HG03280 (cell line): ENCODE measurements around the gene NXN.
A peak's percentile ranks its signal among the peaks of the same experiment; 100 is the strongest.

Experiments used
- ATAC-seq: cut with Tn5 transposase; IDR thresholded peaks from one replicate; pipeline ENCODE4 v1.9.1; 2021; ENCODE audit warnings: mild to moderate bottlenecking, moderate library complexity; ENCODE audit not compliant: unreplicated experiment

Gene NXN

DNA sequence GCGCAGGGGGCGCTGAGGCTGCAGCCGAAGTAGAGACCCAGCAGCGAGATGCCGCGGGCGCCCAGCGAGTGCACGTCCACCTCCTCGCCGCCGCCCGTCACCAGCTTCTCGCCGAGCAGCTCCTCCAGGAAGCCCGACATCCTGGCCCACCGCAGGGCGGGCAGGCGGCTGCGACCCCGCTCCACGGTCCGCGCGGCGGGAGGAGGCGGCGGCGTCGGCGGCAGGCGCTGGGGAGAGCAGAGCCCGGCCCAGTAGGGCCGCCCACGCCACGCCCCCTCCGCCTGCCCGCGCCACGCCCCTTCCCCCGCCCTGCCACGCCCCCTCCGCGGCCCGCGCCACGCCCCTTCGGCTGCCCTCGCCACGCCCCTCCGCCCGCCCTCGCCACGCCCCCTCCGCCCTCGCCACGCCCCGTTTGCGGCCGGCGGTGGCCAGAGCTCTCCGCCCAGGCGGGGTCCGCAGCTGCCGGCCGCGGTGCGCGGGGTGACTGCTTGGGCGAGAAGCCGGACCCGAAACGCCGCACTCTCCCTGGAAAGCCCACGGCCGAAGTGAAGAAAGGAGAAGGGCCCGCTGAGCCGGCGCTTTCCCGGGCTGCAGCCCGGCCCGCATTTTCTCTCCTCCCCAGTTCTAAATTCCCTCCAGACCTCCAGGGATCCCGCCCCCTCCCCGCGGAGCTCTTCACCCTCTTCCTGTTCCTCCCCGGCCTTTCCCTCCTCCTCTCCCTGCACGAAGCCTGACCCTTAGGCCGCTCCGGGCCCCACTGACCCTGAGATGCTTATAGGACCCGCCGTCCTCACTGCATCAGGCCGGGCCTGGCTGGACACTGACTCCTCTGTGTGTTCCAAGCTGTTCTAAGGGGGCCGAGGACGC is at the start of gene NXN:
Gene NXN (minus strand): TSS at position 238 of the 867 bp plus-strand sequence.
- ATAC-seq: peak; percentile 67

DNA sequence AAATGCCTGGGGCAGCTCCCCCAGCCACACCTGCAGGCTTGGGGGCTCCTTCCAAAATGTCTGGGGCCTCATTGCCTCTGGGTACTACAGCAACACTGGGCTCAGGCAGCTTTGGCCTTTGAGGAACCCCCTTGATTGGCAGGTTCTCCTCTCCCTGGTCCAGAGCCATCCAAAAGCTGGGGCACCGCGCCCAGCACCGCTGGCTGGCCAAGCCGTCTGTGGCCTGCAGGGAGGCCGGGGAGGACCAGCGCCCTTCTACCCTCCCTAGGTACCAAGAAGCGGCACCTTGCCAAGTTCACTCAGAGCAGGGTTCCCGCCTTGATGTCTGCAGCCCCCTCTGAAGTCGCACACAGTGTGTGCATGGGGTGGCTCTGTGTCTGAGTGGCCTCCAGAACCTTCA is 47.5 kb upstream of the NXN start:
- no peak for ATAC-seq

DNA sequence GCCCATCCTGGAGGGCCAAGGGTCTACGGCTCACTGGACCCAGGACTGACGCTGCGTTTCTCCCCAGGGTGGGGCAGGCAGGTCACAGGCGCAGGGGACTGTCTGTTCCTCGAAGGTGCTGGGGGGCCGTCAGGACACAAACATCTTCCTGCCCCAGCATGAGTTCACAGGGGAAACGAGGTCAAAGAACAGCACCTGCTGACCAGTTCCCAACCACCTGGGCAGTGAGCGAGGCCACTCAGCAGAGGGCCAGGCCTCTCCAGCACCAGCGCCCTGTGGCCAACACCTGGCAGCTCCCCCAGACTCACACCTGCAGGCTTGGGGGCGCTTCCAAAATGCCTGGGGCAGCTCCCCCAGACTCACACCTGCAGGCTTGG is 47.0 kb upstream of the NXN start:
- no peak for ATAC-seq

DNA sequence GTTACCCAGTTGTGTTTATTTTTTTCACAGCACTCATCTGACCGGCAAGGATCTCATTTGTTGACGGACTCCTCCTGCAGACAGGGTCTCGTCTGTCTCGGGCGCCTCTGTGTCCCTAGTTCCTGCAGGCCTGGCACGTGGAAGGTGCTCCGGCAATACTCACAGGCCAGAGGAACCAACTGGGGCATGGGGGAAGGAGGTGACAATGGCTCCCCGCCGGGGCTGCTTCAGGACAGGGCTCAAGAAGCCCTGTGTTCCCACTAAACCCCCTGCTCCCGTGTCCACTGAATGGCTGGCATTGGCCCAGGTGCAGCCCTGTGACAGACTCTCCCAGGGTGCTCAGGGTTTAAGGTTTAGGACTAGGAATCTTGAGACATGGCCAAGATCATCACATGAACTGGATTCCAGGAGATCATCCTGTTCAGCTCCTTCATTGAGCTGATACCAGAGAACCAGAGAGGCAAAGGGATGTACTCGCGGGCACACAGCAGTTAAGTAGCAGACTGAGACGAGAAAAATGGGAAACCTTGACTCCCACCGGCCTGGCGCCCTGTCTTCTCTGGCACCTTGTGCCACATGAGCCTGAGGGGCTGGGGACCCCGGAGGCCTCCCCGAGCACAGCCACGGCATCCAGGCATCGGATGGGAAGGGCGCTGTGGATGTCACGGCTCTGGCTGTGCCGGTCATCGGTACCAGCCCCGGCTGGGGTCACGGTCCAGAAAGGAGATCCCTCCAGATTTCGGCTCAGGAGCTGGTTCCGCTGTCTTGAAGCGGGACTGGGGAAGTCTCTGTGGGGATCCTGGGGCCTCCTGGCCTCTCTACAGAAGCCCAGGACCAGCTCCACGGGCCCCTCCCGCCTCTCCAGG is 46.4 kb upstream of the NXN start:
- no peak for ATAC-seq

DNA sequence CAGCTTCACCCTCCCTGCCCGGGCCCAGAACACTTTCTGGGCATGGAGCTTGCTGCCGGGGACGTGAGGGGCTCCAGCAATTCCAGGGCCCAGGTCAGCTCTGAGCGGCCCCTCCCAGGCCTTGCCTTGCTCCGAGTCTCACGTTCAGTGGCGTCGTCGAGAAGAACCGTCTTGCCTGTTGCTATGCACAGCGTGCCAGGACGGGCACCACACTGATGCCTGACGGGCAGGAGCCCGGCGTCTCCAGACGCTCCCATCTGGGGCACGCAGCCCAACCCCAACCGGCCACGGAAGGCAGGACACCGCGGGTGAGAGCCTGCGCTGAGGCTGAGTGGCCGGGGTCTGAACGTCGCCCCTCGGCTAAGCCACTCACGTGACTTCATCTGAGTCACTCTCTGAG is 44.5 kb upstream of the NXN start:
- ATAC-seq: no peak

DNA sequence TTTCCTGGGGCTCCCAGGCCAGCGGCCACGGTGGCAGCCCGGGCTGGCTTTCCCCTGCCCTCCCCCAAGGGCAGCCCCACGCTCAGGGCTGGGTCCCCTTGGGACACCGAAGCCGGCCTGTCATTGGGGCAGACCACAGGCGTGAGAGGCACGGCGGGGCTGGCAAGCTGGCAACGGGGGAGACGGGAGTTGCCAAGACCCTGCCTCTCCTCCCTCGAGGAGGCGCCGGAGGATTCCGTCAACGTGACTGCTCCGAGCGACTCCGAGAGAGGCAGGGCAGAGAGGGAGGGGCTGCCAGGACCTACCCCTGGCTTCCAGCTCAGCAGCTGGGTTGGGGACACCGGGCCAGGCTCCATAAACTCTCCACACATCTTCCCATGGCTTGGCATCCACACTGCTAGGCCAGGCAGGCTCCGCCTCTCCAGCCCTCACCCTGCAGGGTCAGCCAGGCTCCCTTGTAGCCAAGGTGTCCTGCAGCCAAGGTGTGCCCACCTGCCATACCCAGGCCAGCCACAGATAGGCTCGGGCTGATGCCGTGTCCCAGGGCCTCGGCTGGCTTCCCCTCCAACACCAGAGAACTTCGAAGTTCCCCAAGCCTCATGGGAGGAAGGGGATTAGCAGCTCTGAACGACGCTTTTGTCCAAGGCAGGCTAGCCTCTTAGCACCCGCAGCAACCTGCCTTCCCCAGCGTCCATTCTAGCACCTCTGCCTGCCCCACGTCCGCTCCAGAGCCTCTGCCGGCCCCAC is 42.9 kb upstream of the NXN start:
- ATAC-seq: no peak

DNA sequence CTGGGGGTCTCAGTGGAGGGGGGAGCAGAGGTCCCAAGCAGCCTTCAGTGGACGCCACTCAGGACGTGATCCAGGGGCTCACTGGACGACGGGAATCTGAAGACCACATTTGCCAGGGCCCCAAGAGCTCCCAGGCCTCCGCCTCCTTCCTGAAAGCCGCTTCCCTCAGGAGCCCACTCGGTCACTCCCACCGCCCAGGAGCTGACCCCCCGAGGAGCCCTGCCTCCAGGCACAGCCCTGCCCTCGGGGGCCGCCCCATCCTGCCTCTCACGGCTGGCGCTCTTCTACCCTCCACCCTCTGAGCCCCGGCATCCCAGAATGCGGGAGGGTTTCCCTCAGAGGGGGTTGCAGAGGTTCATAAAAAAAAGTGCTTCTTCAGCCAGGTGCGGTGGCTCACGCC is 41.6 kb upstream of the NXN start:
- ATAC-seq: no peak

DNA sequence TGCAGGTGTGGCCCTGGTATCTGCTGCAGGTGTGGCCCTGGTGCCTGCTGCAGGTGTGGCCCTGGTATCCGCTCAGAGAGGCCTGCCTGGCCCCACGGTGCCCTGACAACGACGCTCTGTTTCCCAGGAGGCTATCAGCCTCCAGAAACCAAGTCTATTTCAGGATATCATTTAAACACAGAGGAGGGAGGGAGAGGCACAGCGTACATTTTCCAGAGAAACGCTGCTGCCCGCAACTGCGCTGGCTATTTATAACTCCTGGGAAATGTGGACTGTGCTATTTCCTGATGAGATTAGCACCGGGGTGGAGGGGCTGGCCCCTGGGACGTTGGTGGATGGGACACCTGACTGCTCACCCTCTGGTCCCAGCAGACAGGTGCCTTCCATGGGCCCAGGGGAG is 39.9 kb upstream of the NXN start:
- no peak for ATAC-seq

DNA sequence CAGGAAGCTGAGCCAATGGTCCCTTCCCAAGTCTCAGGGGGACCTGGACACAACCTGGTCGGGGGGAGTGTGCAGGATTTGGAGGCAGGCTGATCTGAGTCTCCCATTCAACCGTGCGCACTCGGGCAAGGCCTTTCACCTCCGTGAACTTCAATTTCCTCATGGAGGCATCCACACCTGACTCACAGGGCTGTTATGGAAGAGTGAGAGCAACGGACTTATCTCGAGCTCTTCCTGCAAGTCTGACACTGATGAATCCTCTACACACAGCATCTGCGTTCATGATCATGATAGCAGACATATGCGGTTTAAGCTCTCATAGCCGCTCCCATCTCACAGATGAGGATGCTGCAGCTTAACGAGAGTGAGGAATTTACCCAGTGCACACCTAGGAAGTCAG is 39.0 kb upstream of the NXN start:
- no peak for ATAC-seq

DNA sequence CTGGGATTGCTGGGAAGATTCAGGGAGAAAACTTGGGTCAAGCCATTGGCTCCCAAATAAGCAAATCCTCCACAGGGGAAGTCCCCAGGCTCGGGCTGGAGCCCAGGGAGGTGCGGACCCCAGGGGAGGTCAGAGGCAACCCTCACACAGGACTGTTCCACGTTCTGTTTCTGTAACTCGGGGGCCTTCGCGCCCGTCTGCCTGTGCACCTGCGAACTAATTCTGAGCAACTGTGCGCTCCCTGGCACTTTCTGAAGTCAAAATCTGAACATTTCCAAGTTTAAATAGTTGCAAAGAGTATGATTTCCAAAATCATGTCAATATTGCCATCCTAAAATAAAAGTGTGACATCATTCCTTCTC is 34.1 kb upstream of the NXN start:
- ATAC-seq: no peak

DNA sequence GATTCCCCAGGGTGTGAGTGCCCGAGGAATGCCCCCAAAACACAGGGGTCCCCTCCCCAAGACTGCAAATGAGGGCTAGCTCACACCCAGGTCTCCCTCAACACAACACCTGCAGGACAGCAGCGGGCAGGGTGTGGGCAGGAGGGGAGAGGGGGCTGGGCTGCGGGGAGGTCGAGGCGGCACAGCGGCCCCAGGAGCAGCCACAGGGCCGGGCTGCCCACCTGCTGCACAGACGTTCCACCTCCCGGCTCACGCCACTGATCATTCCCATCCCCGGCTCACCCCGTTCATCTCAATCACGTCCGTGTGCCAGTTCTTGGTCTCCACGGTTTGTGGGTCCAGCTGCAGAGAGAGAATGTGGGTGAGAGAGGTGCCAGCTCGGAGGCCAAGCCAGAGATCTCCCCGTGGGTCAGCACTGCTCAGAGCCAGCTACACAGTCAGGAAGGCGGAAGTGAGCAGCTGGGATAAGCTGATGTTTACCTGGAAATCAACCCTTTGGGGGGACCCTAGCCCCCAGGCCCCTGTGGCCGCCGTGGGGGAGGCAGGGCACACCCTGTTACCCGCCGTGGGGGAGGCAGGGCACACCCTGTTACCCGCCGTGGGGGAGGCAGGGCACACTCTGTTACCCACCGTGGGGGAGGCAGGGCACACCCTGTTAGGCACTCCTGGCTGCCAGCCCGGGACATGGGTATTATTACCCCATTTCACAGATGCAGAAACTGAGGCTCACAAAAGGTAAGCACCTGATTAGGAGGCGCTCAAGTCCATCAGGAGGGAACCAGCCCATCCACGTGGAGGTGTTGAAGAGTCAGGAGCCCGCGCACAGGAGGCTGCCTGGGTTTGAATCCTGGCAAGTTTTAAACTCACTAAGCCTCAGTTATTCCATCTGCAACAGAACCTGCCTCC is 33.5 kb upstream of the NXN start:
- no peak for ATAC-seq

DNA sequence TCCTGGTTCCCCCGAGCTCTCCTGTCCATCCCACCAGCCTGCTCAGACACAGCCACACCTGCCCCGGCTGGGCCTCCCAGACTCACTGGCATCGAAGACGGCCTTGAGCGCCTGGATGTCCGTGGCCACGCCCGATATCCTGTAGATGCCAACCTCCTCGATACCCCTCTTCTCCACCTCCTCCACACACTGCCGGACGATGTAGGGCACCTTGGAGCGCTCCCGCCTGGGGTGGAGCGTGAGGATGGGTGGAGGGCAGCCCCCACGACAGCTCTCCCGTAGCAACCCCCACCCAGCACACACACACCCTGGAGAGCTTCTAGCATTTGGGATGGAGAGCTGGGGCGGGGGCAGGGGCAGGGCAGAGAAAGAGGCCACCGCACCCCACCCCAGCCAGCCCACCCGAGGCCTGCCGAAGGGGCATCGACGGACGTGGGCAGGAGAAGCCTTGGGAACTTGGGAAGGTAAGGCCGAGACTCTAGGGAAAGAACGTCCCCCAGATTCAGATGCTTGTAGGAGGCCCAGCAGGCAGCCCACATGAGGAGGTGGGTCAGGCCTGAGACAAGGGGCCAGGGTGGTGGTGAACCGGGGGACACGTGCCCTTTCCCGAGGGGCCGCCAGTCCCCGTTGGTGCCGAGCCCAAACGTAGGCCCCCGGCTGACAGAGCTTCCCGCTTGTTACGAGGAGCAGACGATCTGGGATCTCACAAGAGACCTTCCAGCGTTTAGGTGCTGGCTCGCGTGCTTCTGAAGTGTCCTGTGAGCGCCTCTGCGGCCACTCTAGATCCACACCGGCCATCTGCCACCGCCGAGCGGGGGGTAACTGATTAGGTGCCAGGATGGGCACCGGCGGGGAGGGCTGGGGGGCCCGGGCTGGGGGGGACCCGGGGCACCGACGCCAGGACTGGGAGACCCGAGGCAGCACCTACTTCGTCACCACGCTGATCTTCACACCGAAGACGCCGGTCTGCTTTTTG is 32.5 kb upstream of the NXN start:
- no peak for ATAC-seq

DNA sequence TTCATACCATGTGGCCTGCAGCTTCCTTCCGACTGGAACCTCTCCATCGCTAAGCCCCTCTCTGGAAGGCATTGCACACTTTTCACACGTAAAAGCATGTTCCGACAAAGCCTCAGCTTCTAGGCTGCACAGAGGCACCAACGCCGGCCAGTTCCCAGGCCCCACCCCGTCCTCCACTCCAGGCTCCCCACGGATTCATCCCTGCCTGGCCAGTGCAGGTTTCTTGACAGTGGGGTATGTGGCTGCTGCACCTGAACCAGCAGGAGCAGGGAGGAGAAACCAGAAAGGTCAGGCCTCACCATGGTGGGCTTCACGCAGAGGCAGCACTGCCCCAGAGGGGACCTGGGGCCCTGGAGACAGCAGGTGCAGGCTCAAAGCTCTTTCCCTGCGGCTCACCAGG is 31.6 kb upstream of the NXN start:
- no peak for ATAC-seq

DNA sequence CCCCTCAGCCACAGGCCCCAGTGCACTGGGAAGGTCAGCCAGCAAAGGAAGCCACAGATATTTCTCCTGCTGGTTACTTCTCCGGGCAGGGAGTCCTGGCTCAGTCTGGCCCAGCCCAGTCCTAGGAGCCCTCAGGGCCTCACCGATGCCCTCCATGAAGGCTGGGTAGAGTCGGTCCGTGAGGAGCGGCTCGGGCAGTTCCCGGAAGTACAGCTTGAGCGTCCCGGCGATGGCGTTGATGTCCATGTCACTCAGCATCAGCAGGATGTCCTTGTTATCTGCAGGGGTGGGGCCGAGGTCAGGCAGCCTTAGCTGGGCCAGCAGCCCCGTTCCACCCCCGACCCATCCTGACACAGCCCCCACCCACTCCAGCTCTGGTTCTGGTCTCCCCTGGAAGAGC is 31.0 kb upstream of the NXN start:
- no peak for ATAC-seq

DNA sequence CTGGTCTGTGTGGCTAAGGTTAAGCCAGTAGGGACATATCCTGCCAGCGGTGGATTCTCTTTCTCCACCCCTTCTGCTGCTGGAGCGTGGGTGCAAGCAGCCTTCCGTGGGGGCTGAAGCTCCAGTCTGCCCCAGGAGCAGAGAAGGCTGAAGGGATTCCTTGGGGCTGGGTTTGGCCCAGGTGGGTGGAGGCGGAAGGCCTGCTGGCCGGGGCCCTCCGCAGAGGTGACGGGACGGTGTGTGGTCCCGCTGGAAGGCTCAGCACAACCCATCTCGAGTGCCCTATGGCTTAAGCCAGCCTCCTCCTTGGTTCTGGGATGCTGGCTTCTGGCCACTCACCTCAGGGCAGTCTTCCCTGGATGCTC is 30.5 kb upstream of the NXN start:
- no peak for ATAC-seq

DNA sequence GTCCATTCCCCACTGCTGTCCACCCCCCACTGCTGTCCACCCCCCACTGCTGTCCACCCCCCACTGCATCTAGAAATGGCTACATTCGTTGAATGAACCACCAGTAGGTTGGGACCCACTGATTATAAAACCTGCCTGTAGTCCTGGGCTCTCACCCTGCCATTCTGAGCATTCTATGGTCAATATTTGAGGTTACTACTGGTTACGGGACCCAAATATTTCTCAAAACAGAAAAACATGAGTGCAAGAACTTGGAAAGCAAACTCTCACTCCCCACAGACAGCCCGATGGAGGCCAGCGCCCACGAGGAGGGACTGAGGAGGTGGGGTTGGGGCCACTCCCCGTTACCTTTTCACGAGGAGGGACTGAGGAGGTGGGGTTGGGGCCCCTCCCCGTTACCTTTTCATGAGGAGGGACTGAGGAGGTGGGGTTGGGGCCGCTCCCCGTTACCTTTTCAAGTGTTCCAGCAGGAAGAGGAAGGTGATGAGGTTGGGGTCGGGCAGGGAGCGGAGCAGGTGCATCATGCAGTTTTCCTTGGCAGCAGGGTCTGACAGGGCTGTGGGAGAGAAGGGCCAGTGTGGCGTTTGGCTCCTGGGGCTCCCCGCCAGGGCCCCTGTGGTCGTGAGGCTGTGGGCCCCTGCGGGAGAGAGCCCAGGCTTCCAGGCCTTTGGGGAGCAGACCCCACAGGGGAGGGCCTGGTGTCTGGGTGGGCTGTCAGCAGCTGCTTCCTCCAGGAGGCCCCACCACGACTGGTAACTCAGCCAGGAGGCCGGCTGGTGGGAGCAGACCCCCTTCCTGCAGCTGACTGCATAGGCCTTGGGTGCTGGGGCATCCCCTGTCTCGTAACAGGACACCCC is 29.9 kb upstream of the NXN start:
- no peak for ATAC-seq

DNA sequence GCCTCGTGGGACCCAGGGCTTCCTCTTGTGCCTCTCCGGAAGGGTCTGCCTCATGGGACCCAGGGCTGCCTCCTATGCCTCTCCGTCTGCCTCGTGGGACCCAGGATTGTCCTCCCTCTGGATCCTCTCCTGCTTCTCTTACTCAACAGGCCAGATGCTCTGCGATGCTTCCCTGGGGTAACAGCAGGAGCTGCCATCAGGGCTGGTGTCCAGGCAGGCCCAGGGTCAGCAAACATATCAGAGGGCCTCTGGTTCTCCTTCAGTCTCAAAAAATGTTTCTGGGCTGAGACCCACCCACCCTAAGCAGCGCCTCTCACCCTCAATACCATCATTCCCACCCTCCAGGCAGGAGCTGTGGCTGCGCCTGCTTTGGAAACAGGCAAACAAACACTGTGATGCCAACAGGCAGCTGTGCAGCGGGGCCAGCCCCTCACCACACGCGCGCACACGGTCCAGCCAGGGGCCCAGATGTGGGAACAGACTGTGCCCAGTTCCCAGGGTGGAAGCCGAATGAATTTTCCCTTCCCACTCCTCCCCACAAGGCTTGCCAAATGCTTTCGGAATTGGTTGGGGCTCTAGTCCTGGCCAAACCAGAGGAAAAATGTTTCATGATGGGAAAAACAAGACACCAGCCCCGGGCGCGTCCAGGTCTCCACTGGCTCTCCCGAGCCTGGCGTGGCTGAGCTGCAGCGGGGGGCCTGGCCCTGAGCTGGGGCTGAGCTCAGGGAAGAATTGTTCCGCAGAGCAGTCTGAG is 28.6 kb upstream of the NXN start:
- no peak for ATAC-seq
